Skeletal muscle satellite cell (primary cell): ENCODE data around the gene TM9SF1. TPM values are rescaled to one million over a fixed set of nuclear protein-coding genes. Genes with fewer than 3 reads are reported as not detected.

Source experiments
- H3K27me3 ChIP-seq: 2 replicates; pipeline ENCODE4 v1.7.0; 2013; ENCODE audit warnings: low read length; ENCODE audit not compliant: control insufficient read depth, insufficient read depth
- H3K36me3 ChIP-seq: 2 replicates; pipeline ENCODE4 v1.7.0; 2013; ENCODE audit warnings: mild to moderate bottlenecking, control low read depth, low read length; ENCODE audit not compliant: insufficient read depth
- H3K4me1 ChIP-seq: 2 replicates; pipeline ENCODE4 v1.7.0; 2013; ENCODE audit warnings: low read length; ENCODE audit not compliant: control insufficient read depth, insufficient read depth
- H3K4me2 ChIP-seq: 2 replicates; pipeline ENCODE4 v1.7.0; 2013; ENCODE audit warnings: mild to moderate bottlenecking, low read length
- H3K4me3 ChIP-seq: 2 replicates; pipeline ENCODE4 v1.7.0; 2013; ENCODE audit warnings: low read length
- H3K9ac ChIP-seq: 2 replicates; pipeline ENCODE4 v1.7.0; 2013; ENCODE audit warnings: mild to moderate bottlenecking, low read depth, low read length, moderate library complexity
- H3K9me3 ChIP-seq: replicated peaks from 2 replicates; pipeline ENCODE4 v1.7.0; 2013; ENCODE audit warnings: mild to moderate bottlenecking, control low read depth, low read length
- total RNA-seq: library from RNA; depleted of rRNA; stranded (reverse); fragments of >200 nt; gene quantifications from 2 replicates; pipeline ENCODE4 v1.2.3, GENCODE V29; 2012; rRNA removed

The TM9SF1 gene, protein sequence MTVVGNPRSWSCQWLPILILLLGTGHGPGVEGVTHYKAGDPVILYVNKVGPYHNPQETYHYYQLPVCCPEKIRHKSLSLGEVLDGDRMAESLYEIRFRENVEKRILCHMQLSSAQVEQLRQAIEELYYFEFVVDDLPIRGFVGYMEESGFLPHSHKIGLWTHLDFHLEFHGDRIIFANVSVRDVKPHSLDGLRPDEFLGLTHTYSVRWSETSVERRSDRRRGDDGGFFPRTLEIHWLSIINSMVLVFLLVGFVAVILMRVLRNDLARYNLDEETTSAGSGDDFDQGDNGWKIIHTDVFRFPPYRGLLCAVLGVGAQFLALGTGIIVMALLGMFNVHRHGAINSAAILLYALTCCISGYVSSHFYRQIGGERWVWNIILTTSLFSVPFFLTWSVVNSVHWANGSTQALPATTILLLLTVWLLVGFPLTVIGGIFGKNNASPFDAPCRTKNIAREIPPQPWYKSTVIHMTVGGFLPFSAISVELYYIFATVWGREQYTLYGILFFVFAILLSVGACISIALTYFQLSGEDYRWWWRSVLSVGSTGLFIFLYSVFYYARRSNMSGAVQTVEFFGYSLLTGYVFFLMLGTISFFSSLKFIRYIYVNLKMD
- total RNA-seq: 57.5 and 58.1 TPM in 2 replicates

DNA sequence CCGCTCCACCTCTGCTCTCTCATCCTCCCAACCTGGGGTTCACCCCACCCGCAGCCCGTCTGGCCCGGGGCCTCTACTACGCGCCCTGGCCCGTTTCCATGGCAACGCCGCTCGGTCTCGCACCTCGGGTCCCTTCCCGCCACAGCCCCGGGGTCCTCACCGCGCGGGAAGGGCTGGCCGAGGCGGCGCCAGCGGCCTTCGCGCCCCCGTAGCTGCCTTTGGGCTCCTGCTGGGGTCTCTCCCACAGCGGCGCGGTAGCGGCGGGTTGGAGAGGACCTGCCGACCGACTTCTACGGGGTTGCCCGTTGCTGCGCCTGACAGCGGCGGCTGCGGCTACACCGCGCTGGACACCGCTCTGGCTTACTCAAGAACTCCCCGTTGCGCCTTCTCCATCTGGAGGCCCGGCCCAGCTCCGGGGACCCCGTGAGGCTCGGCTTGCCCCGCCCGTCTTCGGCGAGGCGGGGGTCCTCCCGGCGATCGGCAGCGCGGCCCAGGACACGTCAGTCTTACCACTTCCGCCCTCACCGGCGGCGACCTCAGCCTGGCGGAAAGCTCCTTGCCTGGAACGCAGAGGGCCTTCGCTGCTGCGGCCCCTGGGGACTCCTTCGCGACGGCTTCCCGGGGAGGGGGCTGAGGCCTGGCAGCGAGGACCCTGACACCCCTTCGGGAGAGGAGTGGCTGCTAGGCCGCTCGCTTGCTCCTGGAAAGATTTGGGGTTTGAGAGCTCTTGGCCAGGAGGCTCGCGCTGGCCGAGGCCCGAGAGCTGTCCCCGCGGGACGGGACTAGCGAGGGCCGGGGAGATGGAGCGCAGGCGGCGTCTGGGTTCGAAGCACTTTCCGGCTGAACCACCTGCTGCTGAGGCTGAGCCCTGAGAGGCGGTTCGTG, at the start of gene TM9SF1:
TSS of gene TM9SF1 (minus strand) at position 256 of the 885 bp plus-strand sequence. CDS start 422 bp downstream, outside the sequence.
- Histone ChIP-seq H3K4me1 (peaks cover 16% of the 10 kb centered on the region), H3K4me2 (peak within 1 kb of the TSS; percentile 95), H3K9ac (peak within 1 kb of the TSS; percentile 99), H3K36me3 (peaks cover 16% of the 10 kb centered on the region), H3K9me3 (no peaks in the 10 kb centered on the region), H3K27me3 (no peaks in the 10 kb centered on the region), H3K4me3 (peak within 1 kb of the TSS; percentile 94)

- H3K9ac ChIP-seq: peak overlapping the region; percentile 92
- peaks cover 37% of the 10 kb centered on the region for H3K4me1 ChIP-seq
- no peaks in the 10 kb centered on the region for H3K27me3 ChIP-seq
- no peaks in the 10 kb centered on the region for H3K9me3 ChIP-seq
- peak overlapping the region; percentile 91 for H3K4me2 ChIP-seq
- H3K4me3 ChIP-seq: peak overlapping the region; percentile 81
- H3K36me3 ChIP-seq: peaks cover 28% of the 10 kb centered on the region
Observed at GRCh38 chr14:24243336-24243836, 48.1 kb upstream of the TM9SF1 start.

- peak overlapping the region; percentile 92 for H3K9ac ChIP-seq
- H3K4me3 ChIP-seq: peak overlapping the region; percentile 81
- H3K9me3 ChIP-seq: no peaks in the 10 kb centered on the region
- H3K27me3 ChIP-seq: no peaks in the 10 kb centered on the region
- H3K4me2 ChIP-seq: peak overlapping the region; percentile 91
- peaks cover 42% of the 10 kb centered on the region for H3K36me3 ChIP-seq
- peaks cover 41% of the 10 kb centered on the region for H3K4me1 ChIP-seq
Observed at GRCh38 chr14:24241829-24242443, 46.7 kb upstream of the TM9SF1 start.

DNA sequence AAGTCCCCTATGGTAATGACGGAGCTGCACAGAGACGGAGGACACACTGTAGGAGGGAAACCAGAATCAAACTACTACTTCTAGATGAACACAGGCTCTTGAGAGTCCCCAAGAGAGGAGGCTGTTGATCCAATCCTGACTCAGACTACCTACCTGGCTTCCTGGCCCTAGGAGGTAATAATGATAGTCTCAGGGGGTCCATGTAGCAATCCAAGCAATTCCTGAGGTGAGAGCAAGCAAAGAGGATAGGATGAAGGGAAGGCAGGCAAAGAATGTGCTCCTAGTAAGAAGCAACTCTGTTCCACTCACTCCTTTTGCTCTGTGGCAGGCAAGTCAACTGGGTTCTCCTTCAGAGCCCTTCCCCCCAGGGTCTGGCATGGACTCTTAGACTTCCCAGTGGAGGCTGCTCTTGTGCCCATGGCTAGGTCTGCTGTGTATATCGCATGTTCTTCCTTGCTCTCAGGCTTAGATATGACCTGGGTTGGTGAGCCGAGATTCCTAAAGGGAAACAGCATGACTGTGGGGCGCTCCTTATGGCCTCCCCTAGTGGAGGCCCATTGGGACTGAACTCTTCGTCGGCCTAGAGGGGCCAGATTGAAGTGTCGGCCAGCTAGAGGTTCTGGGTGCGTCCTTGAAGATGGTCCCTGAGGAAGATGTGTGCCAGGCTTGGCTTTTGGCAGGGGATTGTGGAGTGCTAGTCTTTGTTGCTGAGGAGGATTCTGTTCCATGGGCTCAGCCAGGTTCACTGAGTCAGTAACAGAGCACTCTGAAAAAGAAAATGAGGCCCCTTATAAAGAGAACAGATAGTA, 45.1 kb upstream of the TM9SF1 start:
- H3K9me3 ChIP-seq: no peaks in the 10 kb centered on the region
- peaks cover 54% of the 10 kb centered on the region for H3K36me3 ChIP-seq
- peak overlapping the region; percentile 92 for H3K9ac ChIP-seq
- peaks cover 41% of the 10 kb centered on the region for H3K4me1 ChIP-seq
- peak overlapping the region; percentile 39 for H3K4me2 ChIP-seq
- H3K27me3 ChIP-seq: no peaks in the 10 kb centered on the region
- no peak overlapping the region for H3K4me3 ChIP-seq

- H3K4me2 ChIP-seq: no peak overlapping the region
- no peaks in the 10 kb centered on the region for H3K9me3 ChIP-seq
- H3K9ac ChIP-seq: no peak overlapping the region
- peaks cover 57% of the 10 kb centered on the region for H3K36me3 ChIP-seq
- no peaks in the 10 kb centered on the region for H3K27me3 ChIP-seq
- peaks cover 52% of the 10 kb centered on the region for H3K4me1 ChIP-seq
- H3K4me3 ChIP-seq: no peak overlapping the region
Observed at GRCh38 chr14:24238527-24239037, 43.3 kb upstream of the TM9SF1 start.

- Histone ChIP-seq H3K9me3 (no peaks in the 10 kb centered on the region), H3K4me3 (no peak overlapping the region), H3K4me1 (peaks cover 52% of the 10 kb centered on the region), H3K27me3 (no peaks in the 10 kb centered on the region), H3K36me3 (peaks cover 57% of the 10 kb centered on the region), H3K4me2 (no peak overlapping the region), H3K9ac (no peak overlapping the region)
Observed at GRCh38 chr14:24238123-24238522, 42.9 kb upstream of the TM9SF1 start.

GRCh38 chr14:24237463-24237955, 42.3 kb upstream of the TM9SF1 start:
- Histone ChIP-seq H3K9me3 (no peaks in the 10 kb centered on the region), H3K4me1 (peaks cover 52% of the 10 kb centered on the region), H3K27me3 (no peaks in the 10 kb centered on the region), H3K9ac (no peak overlapping the region), H3K4me3 (no peak overlapping the region), H3K36me3 (peaks cover 57% of the 10 kb centered on the region), H3K4me2 (no peak overlapping the region)

GRCh38 chr14:24236689-24237462, 41.6 kb upstream of the TM9SF1 start:
- Histone ChIP-seq H3K36me3 (peaks cover 57% of the 10 kb centered on the region), H3K4me1 (peaks cover 52% of the 10 kb centered on the region), H3K9me3 (no peaks in the 10 kb centered on the region), H3K27me3 (no peaks in the 10 kb centered on the region), H3K4me2 (no peak overlapping the region), H3K9ac (no peak overlapping the region), H3K4me3 (no peak overlapping the region)

DNA sequence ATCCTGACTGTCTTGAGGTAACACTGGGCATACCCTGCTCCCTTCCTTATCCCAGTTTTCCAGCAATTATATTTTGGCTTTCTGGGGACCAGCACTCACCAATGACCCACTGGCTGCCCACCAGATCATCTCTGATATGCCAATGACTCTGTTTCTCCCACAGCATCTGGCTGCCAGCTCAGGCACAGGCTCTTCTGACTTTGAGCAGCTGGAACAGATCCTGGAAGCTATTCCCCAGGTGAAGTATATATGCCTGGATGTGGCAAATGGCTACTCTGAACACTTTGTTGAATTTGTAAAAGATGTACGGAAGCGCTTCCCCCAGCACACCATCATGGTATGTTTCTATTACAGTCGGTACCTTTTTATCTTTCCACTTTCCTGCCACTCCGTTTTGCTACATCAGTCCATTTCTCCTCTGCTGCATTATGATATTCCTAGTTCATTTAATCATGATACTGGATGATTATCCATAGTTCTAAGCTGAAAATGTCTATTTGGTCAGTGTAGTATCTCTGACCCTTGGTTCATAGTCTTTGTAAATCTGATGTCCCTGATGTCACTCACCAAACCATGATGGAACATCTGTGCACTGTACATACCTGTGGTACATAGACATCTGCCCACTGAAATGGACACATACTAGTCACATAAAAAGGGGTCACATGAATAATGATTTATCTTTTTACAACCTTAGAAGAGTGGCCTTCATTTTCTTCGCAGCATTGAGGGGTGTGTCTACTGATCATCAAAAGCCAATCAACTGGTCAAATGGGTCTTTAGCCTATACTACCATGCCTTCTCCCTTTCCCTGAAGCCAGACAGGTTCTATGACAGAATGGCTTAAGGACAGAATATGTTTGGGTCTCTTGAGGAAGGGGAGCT, 40.8 kb upstream of the TM9SF1 start:
- Histone ChIP-seq H3K36me3 (peaks cover 56% of the 10 kb centered on the region), H3K9me3 (no peaks in the 10 kb centered on the region), H3K4me2 (no peak overlapping the region), H3K27me3 (no peaks in the 10 kb centered on the region), H3K4me1 (peaks cover 49% of the 10 kb centered on the region), H3K4me3 (no peak overlapping the region), H3K9ac (no peak overlapping the region)
